Psoas muscle (tissue), 8 donors: Measurements from ENCODE around the gene RNU2-1. TPM values are rescaled to one million over a fixed set of nuclear protein-coding genes. Genes with fewer than 3 reads are reported as not detected.
"Not testable (repeated sequence)": the region's sequence is repeated elsewhere in the genome, so short reads cannot be mapped to it uniquely, and the experiment has no call there.

ENCODE experiments used
- ATAC-seq, 4 donors: fragments of 200-7000 bp; cut with Tn5 transposase; one replicate each; pipeline ENCODE4 v1.9.1; 2020; ENCODE audit warnings: moderate library complexity in 3 of 4, mild to moderate bottlenecking in 2 of 4
- DNase-seq, 2 donors: peaks; one replicate each; pipeline ENCODE4 v3.0.0-alpha.2; 2020
- H3K27ac ChIP-seq: fragments of 200-600 bp; one replicate; pipeline ENCODE4 v1.8.0; 2022
- H3K27me3 ChIP-seq, 3 donors: fragments of 200-600 bp in 1 of 3; one replicate each; pipeline versions ENCODE4 v1.6.1 to v1.8.0; 2013 to 2022; ENCODE audit warnings: low read length in 2 of 3, mild to moderate bottlenecking in 2 of 3, moderate library complexity in 1 of 3; ENCODE audit not compliant: insufficient read depth in 3 of 3
- H3K36me3 ChIP-seq, 2 donors: fragments of 200-600 bp in 1 of 2; one replicate each; pipeline versions ENCODE4 v1.6.1 to v1.8.0; 2013 to 2022; ENCODE audit warnings: low read depth in 1 of 2, mild to moderate bottlenecking in 1 of 2, moderate library complexity in 1 of 2; ENCODE audit not compliant: insufficient read depth in 1 of 2
- H3K4me1 ChIP-seq: fragments of 200-600 bp; one replicate; pipeline ENCODE4 v1.8.0; 2022
- H3K4me3 ChIP-seq: fragments of 200-600 bp; one replicate; pipeline ENCODE4 v1.8.0; 2022; ENCODE audit warnings: mild to moderate bottlenecking
- H3K9me3 ChIP-seq: fragments of 200-600 bp; one replicate; pipeline ENCODE4 v1.8.0; 2022
- CTCF ChIP-seq: fragments of 200-600 bp; IDR thresholded peaks from one replicate; pipeline ENCODE4 v1.8.0; 2022; ENCODE audit warnings: antibody characterized with exemption
- WGBS, 3 donors: extraction: QIAGEN DNeasy Blood & Tissue Kit; methylation state at CpG; one replicate each; pipeline versions ENCODE4 v1.1.6 to v1.1.7; 2013; 5-methylcytosine and 5-hydroxymethylcytosine counted together
- intact Hi-C, 2 donors: fragments of 100-400 bp; cut with DNase I; formaldehyde crosslinking; loops; one replicate each; pipeline versions ENCODE4 v1.11.0 to v1.14.2; 2022
- polyA plus RNA-seq, 3 donors: library from polyadenylated mRNA; stranded (reverse); fragments of 200-250 nt; gene quantifications; one replicate each; pipeline ENCODE4 v1.2.3, GENCODE V29; 2013
- total RNA-seq, 4 donors: library from RNA; stranded (reverse); fragmentation: NEBNext Ultra II Directional in 2 of 4; extraction: Animal tissue kit (Norgen Biotek cat#: 25700) in 2 of 4; gene quantifications; one replicate each; pipeline versions ENCODE4 v1.2.1 to v1.2.4, GENCODE V29; 2021 to 2023
- donor health status: healthy with polysubstance abuse.
- donor health status: DM: no; HTN: no; CAD: no; lungs with moderate emphysema.
- donor health status: Bipolar disorder and iron deficiency.
- donor health status: healthy.
- donor health status: DM: yes; HTN: yes; CAD: no.
- donor health status: DM: no; HTN: no; CAD: no.
- donor health status: DM: no; HTN: no; CAD: no.
- donor health status: DM: yes; HTN: yes; CAD: no.

The RNU2-1 gene
- total and polyA plus RNA-seq, 7 donors: 2,334 to 4,375 (median 3,394) TPM; not detected in 3

GRCh38 chr17:43228020-43228782 lies 5.6 kb downstream of the RNU2-1 start, which contains the start of gene CCDC200:
Gene CCDC200 (minus strand): TSS chr17:43228623. CDS start chr17:43228554, 69 bp downstream.
- WGBS, 3 donors: no CpG with 5 or more reads among the region's 7 CpGs
- intact Hi-C loops, H3K9me3 ChIP-seq, H3K4me1 ChIP-seq, H3K4me3 ChIP-seq, H3K27me3 ChIP-seq, DNase-seq, H3K27ac ChIP-seq: not testable (repeated sequence)
- peaks cover 0 to 23% of the 10 kb centered on the region in 2 donors for H3K36me3 ChIP-seq
- ATAC-seq: peak in 3 of 4 donors; percentile 32 to 40 (median 38)

- no peaks in the 10 kb centered on the region for H3K27me3 ChIP-seq
- no peak overlapping the region for H3K27ac ChIP-seq
- H3K4me3 ChIP-seq: no peak overlapping the region
- 93 to 94% (median 94%) methylated on average over 7 of the region's 7 CpGs for WGBS, 3 donors
- TF ChIP-seq CTCF: no peak
- ATAC-seq: no peak
- H3K36me3 ChIP-seq: peaks cover 0 to 30% of the 10 kb centered on the region in 2 donors
- no peak for DNase-seq
- H3K4me1 ChIP-seq: no peaks in the 10 kb centered on the region
- H3K9me3 ChIP-seq: no peaks in the 10 kb centered on the region
- intact Hi-C loops: no loop called here
Observed at GRCh38 chr17:43226393-43226792, 7.4 kb downstream of the RNU2-1 start.

GRCh38 chr17:43224146-43224705 lies 9.6 kb downstream of the RNU2-1 start:
- intact Hi-C loops: no loop called here
- no peak for ATAC-seq

GRCh38 chr17:43220511-43221125 lies 13.2 kb downstream of the RNU2-1 start:
- WGBS, 3 donors: 78 to 84% (median 81%) methylated on average over 9 of the region's 9 CpGs
- peaks cover 3 to 63% of the 10 kb centered on the region in 2 donors for H3K36me3 ChIP-seq
- no peak for ATAC-seq
- H3K27me3 ChIP-seq: no peaks in the 10 kb centered on the region
- no peak for TF ChIP-seq CTCF
- no peak for DNase-seq
- H3K4me3 ChIP-seq: no peak overlapping the region
- H3K4me1 ChIP-seq: no peaks in the 10 kb centered on the region
- H3K9me3 ChIP-seq: no peaks in the 10 kb centered on the region
- no peak overlapping the region for H3K27ac ChIP-seq
- intact Hi-C loops: no loop called here

More at GRCh38 chr17:43224146-43224705, 9.6 kb downstream of the RNU2-1 start:
- no peaks in the 10 kb centered on the region for H3K27me3 ChIP-seq
- H3K4me3 ChIP-seq: no peak overlapping the region
- H3K4me1 ChIP-seq: no peaks in the 10 kb centered on the region
- H3K36me3 ChIP-seq: peaks cover 0 to 42% of the 10 kb centered on the region in 2 donors
- no peak overlapping the region for H3K27ac ChIP-seq
- no peak for TF ChIP-seq CTCF
- DNase-seq: no peak
- WGBS, 3 donors: 91 to 95% (median 92%) methylated on average over 7 of the region's 7 CpGs
- H3K9me3 ChIP-seq: no peaks in the 10 kb centered on the region
